ENCODE measurements around the gene KLHL4.
"Not testable (repeated sequence)": the region's sequence is repeated elsewhere in the genome, so short reads cannot be mapped to it uniquely, and the experiment has no call there.

The KLHL4 gene

GRCh38 chrX:87697409-87697808 is 179.8 kb downstream of the KLHL4 start:
- Histone ChIP-seq H3K4me3 (ENCODE audit: low read length) (no peak overlapping the region), H4K20me1 (ENCODE audit: control insufficient read depth, insufficient read depth, low read depth, low read length) (no peaks in the 10 kb centered on the region), H3K9me3 (ENCODE audit: control insufficient read depth, insufficient read depth, low read length) (no peaks in the 10 kb centered on the region), H3K36me3 (ENCODE audit: control insufficient read depth, low read length) (no peaks in the 10 kb centered on the region), H3F3A (ENCODE audit: control insufficient read depth, insufficient read depth) (no peaks in the 10 kb centered on the region), H3K79me2 (ENCODE audit: control insufficient read depth, low read length) (no peaks in the 10 kb centered on the region), H3K9me2 (replicated peaks; ENCODE audit: control insufficient read depth, low read length) (no peaks in the 10 kb centered on the region), H3K27ac (ENCODE audit: low read depth, low read length) (no peak overlapping the region), H3K27me3 (ENCODE audit: control insufficient read depth, low read length) (no peaks in the 10 kb centered on the region), H3K4me2 (ENCODE audit: low read length) (no peak overlapping the region), H3K4me1 (ENCODE audit: control insufficient read depth, low read length) (no peaks in the 10 kb centered on the region)
- TF ChIP-seq EZH2phosphoT487 (IDR thresholded peaks at IDR 0.05; ENCODE audit: borderline replicate concordance, low read length) (no peak), CTCF (IDR thresholded peaks at IDR 0.05; ENCODE audit: low read depth, low read length, poor library complexity, severe bottlenecking) (no peak)

DNA sequence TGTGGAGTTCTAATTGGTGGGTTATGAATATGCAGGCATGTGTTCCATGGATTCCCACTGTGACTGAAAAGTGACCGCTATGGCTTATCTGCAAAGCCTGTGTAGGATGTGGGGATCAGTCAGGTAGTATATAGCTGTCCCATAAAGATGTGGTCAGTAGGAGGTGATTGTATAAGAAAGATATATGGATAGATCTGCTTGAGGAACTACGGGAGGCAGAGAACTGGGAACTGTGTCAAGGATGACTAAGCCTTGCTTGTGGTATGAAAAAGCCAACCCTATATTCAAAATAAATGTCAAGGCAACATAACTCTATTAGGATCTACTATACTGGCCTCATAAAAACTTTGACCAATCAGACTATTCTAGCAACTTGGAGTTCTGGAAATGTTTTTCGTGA is 185.2 kb downstream of the KLHL4 start:
- no peaks in the 10 kb centered on the region for H3K9me2 ChIP-seq (replicated peaks; ENCODE audit: control insufficient read depth, low read length)
- no peaks in the 10 kb centered on the region for H3F3A ChIP-seq (ENCODE audit: control insufficient read depth, insufficient read depth)
- no peaks in the 10 kb centered on the region for H3K4me1 ChIP-seq (ENCODE audit: control insufficient read depth, low read length)
- no peaks in the 10 kb centered on the region for H3K27me3 ChIP-seq (ENCODE audit: control insufficient read depth, low read length)
- no peaks in the 10 kb centered on the region for H3K79me2 ChIP-seq (ENCODE audit: control insufficient read depth, low read length)
- H3K36me3 ChIP-seq (ENCODE audit: control insufficient read depth, low read length): no peaks in the 10 kb centered on the region
- H3K4me3 ChIP-seq (ENCODE audit: low read length): no peak overlapping the region
- no peaks in the 10 kb centered on the region for H3K9me3 ChIP-seq (ENCODE audit: control insufficient read depth, insufficient read depth, low read length)
- H4K20me1 ChIP-seq (ENCODE audit: control insufficient read depth, insufficient read depth, low read depth, low read length): no peaks in the 10 kb centered on the region
- TF ChIP-seq CTCF (IDR thresholded peaks at IDR 0.05; ENCODE audit: low read depth, low read length, poor library complexity, severe bottlenecking) (no peak), EZH2phosphoT487 (IDR thresholded peaks at IDR 0.05; ENCODE audit: borderline replicate concordance, low read length) (no peak)
- no peak overlapping the region for H3K4me2 ChIP-seq (ENCODE audit: low read length)
- H3K27ac ChIP-seq (ENCODE audit: low read depth, low read length): no peak overlapping the region

- H3F3A ChIP-seq (ENCODE audit: control insufficient read depth, insufficient read depth); H3K27ac ChIP-seq (ENCODE audit: low read depth, low read length); H3K27me3 ChIP-seq (ENCODE audit: control insufficient read depth, low read length); H3K4me3 ChIP-seq (ENCODE audit: low read length); H3K4me2 ChIP-seq (ENCODE audit: low read length); H3K4me1 ChIP-seq (ENCODE audit: control insufficient read depth, low read length); H3K79me2 ChIP-seq (ENCODE audit: control insufficient read depth, low read length); H3K9me3 ChIP-seq (ENCODE audit: control insufficient read depth, insufficient read depth, low read length); H4K20me1 ChIP-seq (ENCODE audit: control insufficient read depth, insufficient read depth, low read depth, low read length); H3K9me2 ChIP-seq (replicated peaks; ENCODE audit: control insufficient read depth, low read length); H3K36me3 ChIP-seq (ENCODE audit: control insufficient read depth, low read length): not testable (repeated sequence)
Measured at GRCh38 chrX:87703469-87703868, 185.9 kb downstream of the KLHL4 start.

DNA sequence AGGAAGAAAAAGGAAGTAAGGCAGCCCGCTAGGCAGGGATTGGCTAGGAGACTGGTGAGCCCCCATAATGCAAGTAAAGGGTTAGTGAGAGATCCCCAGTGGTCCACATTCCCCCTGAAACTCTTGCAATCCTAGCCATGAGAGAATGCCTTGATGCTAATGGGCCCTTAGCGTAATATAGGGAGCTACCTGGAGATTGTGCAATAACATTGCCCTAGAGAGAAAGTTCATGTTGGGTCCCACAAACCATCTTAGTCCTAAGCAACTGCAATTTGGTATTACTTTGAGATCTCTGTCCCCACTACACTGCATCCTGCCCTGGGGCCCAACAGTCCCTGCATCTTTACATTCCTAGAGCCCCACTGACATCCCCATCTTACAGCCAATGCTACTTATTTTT is 188.5 kb downstream of the KLHL4 start:
- H3K9me3 ChIP-seq (ENCODE audit: control insufficient read depth, insufficient read depth, low read length): no peaks in the 10 kb centered on the region
- H3K4me2 ChIP-seq (ENCODE audit: low read length): no peak overlapping the region
- H3K27ac ChIP-seq (ENCODE audit: low read depth, low read length): no peak overlapping the region
- no peaks in the 10 kb centered on the region for H3K79me2 ChIP-seq (ENCODE audit: control insufficient read depth, low read length)
- H3K4me1 ChIP-seq (ENCODE audit: control insufficient read depth, low read length): no peaks in the 10 kb centered on the region
- no peaks in the 10 kb centered on the region for H3K27me3 ChIP-seq (ENCODE audit: control insufficient read depth, low read length)
- TF ChIP-seq EZH2phosphoT487 (IDR thresholded peaks at IDR 0.05; ENCODE audit: borderline replicate concordance, low read length) (no peak), CTCF (IDR thresholded peaks at IDR 0.05; ENCODE audit: low read depth, low read length, poor library complexity, severe bottlenecking) (no peak)
- no peaks in the 10 kb centered on the region for H4K20me1 ChIP-seq (ENCODE audit: control insufficient read depth, insufficient read depth, low read depth, low read length)
- H3K4me3 ChIP-seq (ENCODE audit: low read length): no peak overlapping the region
- H3K36me3 ChIP-seq (ENCODE audit: control insufficient read depth, low read length): no peaks in the 10 kb centered on the region
- H3K9me2 ChIP-seq (replicated peaks; ENCODE audit: control insufficient read depth, low read length): no peaks in the 10 kb centered on the region
- H3F3A ChIP-seq (ENCODE audit: control insufficient read depth, insufficient read depth): no peaks in the 10 kb centered on the region

All from DOHH2 (cell line).